ENCODE results near the gene ADK.

DNA sequence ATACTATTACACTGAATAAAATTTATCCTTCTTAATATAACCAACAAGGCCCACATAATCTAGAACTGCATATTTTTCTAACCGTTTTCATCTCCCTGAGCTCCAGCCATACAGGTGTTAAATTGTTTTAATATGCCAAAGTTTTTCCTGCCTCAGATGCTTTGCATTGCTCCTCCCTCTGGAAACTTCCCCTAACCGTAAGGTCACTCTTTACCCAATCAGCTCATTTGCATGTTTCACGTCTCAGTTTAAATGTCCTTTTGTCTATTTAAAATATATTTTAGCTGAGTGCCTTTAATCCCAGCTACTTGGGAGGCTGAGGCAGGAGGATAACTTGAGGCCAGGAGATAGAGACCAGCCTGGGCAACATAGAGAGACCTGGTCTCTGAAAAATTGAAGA is 228.5 kb downstream of the ADK start:
- TF ChIP-seq CTCF (IDR thresholded peaks at IDR 0.05 in 4 of 5, conservative IDR thresholded peaks at IDR 0.05 in 1 of 5), result no peak
- no peak for TF ChIP-seq POLR2A (IDR thresholded peaks at IDR 0.05)
